ENCODE measurements around the gene AR.
A peak's percentile ranks its signal among the peaks of the same experiment; 100 is the strongest.
"Not testable (repeated sequence)": the region's sequence is repeated elsewhere in the genome, so short reads cannot be mapped to it uniquely, and the experiment has no call there.

Gene AR

DNA sequence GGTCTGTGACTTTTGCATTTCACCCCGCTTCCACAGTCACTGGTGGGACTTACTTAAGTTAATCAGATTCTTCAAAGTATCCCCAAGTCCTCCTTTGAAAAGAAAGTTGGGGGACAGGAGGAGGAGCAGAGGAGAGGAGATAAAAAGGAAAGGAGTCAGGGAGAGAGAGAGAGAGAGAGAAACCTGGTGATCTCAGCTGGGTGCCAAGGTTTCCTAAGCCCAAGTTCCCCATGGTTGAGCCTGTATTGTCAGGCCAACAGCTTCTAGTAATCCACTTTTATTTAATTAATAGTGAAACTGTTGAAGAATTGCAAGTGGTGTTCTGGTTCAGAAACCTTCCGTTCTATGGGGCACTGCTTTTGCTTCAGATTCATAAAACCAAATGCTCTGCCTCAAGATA is 91.6 kb downstream of the AR start:
- DNase-seq (ENCODE audit: low read depth) = no peak

DNA sequence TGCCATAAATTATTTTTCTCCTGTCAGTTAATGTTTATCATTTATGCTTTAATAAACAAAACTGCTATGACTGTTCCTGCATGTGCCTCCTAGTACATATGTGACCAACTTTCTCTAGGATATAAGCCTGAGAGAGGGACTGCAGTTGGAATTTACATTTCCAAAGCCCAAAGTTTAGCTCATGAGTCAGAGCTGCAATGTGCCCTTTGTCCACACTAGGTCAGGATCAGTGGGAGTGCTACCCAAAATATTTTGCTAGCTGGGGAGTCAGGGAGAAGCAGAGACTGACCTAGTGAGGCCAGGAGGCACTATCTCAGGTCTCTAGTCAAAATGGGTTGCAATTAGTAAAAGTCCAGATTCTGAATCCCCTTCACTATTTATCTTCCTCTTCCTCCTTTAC is 92.7 kb downstream of the AR start:
- DNase-seq (ENCODE audit: low read depth) = no peak

DNA sequence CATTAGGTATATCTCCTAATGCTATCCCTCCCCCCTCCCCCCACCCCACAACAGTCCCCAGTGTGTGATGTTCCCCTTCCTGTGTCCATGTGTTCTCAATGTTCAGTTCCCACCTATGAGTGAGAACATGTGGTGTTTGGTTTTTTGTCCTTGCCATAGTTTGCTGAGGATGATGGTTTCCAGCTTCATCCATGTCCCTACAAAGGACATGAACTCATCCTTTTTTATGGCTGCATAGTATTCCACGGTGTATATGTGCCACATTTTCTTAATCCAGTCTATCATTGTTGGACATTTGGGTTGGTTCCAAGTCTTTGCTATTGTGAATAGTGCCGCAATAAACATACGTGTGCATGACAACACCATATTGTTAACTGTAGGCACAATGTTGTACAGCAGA is 93.5 kb downstream of the AR start:
- not testable (repeated sequence) for DNase-seq (ENCODE audit: low read depth)

DNA sequence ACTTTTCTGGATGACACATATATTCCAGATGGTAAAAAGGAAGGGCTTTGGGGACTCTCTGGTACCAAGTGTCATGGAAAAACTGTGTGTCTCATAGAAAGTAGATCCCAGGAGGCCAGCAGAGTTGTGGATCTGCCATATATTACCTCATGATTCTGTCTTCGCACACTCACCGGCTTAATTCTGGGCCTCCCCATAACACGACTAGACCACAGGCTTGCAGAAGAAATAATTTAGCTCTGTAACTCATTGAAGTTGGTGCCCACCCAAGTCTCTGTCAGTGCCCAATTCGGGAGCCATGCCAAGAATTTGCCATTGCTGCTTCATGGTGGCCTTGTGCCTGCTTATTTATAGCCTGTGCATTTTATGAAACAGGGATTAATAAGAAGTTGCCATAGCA is 104.5 kb downstream of the AR start:
- no peak for DNase-seq (ENCODE audit: low read depth)

DNA sequence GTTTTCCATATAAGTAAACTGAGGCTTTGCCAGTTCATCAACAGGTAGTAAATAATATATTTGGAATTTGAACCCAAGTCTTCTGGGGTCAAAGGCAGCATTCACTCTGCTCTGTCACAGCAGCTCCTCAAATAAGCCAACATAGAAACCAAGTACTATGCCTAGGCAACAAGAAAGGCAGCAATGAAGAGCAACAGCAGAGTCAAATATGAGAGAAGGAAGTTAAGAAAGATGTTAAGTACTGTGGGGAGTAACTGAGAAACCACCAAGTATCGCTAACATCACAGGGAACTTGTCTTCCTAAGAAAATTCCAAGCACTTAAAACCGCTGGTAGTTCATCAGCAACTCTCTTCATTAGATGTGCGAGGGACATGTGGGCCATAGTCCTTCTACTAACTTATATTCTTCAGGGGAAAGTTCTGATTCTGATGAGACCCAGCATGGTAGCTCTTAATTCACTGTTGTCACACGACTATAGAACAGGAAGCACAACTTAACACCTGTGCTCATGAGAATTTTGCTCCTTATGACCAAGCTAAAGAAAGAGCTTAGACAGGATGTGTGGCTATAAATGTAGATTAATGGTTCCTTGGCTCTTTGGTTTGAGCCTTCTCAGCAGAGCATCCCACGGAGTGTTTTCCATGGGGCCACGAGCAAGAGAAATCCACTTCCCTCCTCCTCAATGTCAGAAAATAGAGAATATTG is 107.8 kb downstream of the AR start:
- no peak for DNase-seq (ENCODE audit: low read depth)

DNA sequence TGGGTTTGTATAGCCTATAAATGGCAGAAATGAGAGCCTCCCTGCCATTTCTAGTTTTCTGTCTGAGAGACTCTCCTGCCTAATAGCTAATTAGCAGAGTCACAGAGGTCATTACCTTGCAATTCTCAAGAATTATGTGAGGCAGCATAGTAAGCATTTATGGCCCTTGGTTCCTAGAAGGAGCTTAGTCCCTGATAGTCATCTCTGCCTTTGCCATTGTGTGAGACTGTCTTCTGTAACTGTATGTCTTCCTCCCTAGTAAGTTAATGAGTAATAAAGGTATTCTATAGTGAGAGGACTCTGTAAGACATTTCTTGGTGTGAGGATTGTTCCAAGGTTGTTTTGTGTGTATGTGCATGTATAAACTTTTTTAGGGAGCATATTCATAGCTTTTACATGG is 108.7 kb downstream of the AR start:
- no peak for DNase-seq (ENCODE audit: low read depth)

DNA sequence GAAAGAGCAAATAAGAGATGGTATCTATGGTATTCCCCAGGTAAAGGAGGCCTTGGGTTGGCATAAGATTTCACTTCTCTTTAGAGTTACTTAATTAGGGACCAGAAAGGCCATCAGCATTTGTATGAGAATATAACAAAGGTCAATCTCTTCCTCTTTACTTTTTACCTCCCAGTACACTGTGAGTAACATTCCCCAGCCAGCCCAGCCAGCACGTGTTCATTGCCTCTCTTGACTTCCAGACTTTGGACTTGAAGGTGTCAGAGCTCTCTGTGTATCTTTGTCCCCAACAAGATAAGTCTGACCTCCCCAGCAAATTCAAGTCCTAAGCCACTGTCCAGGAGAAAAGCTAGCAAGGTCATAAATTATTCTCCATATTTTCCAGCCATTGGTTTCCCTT is 110.5 kb downstream of the AR start:
- no peak for DNase-seq (ENCODE audit: low read depth)

DNA sequence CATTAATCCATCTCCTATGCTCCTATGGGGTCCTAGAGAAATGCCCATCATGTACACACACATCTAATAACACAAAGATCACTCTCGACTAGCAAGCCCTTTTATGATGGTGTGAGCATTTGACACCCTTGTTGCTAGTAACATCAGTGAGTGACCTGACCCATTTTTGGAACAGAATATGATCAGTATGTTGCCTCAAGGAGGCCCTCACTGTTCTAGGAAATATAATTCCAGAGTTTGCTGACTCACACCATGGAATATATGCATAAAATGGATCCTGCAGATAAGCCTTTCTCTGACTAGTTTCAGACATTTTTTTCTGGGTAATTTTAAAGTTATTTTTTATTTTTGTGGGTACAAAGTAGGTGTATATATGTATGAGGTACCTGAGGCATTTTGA is 121.8 kb downstream of the AR start:
- no peak for DNase-seq (ENCODE audit: low read depth)

DNA sequence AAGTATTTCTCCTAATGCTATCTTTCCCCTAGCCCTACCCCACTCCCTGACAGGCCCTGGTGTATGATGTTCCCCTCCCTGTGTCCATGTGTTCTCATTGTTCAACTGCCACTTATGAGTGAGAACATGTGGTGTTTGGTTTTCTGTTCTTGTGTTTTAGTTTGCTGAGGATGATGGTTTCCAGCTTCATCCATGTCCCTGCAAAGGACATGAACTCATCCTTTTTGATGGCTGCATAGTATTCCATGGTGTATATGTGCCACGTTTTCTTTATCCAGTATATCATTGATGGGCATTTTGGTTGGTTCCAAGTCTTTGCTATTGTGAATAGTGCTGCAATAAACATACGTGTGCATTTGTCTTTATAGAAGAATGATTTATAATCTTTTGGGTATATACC is 126.9 kb downstream of the AR start:
- DNase-seq (ENCODE audit: low read depth) = not testable (repeated sequence)

DNA sequence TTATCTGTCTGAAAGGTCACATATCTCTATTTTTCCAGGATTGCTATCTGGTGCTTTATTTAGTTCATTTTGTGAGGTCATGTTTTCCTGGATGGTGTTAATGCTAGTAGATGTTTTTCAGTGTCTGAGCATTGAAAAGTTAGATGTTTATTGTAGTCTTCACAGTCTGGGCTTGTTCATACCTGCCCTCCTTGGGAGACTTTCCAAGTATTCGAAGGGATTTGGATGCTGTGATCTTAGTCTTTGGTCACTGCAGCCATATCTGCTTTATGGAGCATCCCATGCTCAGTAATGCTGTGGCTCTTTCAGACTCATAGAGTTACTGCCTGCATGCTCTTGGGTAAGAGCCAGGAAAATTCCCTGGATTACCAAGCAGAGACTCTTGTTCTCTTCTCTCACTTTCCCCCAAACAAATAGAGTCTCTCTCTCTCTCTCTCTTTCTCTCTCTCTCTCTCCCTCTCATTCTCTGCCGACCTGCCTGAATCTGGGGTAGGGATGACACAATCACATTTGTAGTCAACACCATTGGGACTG is 130.0 kb downstream of the AR start:
- no peak for DNase-seq (ENCODE audit: low read depth)

DNA sequence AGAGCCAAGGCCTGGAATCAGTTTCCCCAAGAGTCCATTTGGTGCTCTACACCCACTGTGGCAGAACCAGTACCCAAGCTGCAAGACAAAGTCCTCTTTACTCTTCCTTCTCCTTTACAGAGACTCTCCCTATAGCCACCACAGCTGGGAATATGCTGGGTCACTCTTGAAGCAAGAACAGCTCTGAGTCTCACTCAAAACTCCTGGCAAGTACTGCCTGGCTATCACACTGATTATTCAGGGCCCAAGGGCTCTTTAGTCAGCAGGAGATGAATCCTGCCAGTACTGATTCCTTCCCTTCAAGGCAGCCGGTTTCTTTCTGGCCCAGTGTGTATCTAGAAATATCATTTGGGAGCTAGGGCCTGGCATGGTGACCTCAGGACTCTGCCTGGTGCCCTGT is 130.9 kb downstream of the AR start:
- no peak for DNase-seq (ENCODE audit: low read depth)

DNA sequence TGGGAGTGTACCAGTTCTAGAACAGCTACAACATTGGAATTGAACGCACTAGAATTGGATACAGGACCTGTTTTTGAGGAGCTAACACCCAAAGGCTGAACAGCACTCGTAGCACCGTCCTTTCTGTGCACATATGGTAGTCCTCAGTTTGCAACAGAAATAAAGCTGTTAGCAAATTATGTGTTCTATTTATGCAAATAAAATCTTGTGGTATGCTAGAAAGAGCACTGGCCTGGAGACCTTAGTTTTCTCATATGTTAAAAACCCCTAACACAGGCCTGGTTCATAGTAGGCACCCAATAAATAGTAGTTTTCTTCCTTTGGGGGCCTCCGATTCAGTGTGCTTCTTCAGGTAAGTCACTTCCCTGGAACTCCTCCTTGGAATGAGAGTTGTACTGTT is 140.3 kb downstream of the AR start:
- no peak for DNase-seq (ENCODE audit: low read depth)

DNA sequence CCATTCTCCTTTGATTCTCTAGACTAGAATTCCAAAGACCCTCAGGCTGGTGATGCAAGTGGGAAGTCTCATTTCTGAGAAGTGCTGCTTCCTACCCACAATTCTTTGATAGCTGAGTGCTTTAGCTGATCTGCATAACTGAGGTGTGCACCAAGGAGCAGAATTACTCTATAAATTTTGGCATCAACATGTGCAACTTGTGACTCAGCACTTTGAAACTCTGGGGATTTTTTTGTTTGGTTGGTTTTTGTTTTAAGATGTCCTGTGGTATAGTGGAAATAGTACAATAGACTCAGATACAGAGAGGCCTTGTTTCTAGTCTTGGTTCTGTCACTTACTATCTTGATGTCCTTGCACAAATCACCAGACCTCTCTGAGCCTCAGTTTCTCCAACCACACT is 148.4 kb downstream of the AR start:
- DNase-seq (ENCODE audit: low read depth) = peak; percentile 7

DNA sequence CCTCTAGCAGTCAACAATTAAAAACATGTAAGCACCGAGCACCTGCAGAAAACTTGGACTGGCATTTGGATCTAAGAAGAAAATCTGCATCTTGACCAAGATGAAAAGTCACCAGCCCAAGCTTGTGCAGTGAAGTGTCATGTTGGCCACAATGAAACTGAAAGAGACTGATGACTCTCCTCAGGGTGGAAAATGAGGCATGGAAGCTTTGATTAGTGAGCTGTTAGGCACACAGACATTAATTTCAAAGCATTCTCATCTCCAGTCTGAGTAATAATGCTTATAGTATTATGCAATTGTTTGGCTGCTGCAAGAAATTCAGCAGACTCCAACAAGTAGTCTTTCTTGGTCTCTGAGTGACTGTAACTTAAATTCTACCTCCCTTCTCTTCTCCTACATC is 150.1 kb downstream of the AR start:
- DNase-seq (ENCODE audit: low read depth) = peak; percentile 3

DNA sequence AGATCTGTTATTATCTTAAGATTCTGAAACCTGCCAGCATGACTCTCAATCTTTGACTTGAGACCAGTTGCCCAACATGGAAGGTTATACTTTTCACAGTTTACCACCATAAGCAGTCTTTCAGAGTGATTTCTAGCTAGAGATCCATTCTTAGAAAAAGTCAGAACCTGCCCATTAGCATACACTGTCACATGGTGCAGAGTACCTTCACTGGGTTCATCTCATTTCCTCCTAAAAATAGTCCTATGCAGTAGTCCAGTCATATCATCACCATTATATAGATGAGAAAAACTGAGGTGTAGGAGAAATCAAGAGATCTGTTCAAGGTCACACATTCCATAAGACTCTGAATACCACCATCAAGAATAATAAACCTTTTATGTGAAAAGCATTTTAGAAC is 153.6 kb downstream of the AR start:
- no peak for DNase-seq (ENCODE audit: low read depth)

DNA sequence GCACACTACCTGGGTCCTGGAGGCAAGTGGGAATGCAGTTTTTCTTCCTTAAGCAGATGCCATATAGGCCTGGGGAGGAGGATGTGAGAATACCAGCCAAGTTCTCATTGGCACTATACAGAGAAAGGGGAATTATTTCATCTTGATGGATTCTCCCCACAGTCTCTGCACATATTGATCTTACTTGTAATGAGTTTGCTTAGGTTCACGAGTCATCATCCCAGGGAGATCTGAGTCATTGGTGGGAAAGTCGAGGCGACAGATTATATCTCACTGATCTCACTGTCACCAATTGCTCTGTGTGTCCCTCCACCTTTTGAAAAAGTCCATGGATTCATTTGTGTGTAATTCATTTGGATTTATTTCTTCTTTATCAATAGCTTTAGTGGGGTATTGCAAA is 156.8 kb downstream of the AR start:
- DNase-seq (ENCODE audit: low read depth) = no peak

DNA sequence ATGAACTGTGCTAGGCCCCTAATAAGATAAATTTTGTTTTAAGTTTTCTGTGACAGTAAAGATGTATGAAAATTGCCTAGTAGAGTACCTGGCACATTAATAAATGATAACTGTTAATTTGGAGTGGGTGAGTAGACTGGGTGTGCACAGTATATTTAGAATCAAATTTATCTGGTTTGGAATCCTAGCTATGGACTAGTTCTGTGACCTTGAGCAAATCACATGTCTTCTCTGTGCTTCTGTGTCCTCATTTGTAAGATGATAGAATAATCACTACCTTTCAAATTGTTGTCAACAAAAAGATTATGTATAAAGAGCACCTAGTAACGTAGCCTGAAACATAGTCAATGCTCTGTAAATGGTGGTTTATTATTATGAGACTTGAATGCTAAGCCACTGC is 170.2 kb downstream of the AR start:
- no peak for DNase-seq (ENCODE audit: low read depth)

DNA sequence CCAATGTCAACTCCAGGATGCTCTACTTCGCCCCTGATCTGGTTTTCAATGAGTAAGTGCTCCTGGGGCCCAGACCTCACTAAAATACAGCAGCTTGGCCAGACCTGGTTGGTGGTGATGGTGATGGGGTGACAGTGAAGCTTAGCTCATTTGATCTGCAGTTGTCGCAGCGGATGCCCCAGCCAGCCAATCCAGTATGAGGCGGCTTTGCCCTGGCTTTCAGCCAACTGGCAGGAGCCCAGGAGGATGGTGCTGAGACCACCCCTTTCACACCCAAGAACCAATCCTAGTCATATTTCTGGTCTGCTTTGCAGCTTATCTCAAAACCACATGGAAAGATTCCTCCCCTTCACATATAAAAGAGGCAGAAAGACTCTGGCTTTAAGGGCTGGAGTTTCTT is 173.8 kb downstream of the AR start:
- no peak for DNase-seq (ENCODE audit: low read depth)

DNA sequence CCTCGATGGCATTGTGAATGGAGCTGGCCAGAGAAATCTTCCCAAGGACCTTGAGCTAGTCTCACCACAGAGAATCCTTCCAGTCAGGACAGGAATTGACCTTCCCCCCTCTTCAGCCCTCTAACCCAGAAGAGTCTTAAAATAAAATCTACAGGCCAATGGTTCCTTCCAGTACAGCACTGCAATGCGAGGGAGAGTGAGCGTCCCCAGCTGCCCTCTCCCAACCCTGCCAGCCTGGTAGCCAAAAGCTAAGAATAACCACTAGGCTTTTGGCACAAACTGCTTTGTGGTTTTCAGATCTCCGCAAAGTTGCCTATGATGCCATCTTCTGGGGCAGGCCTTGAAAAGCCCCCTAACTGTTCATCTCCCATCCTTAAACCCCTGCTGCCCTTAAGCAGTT is 175.1 kb downstream of the AR start:
- DNase-seq (ENCODE audit: low read depth) = no peak

DNA sequence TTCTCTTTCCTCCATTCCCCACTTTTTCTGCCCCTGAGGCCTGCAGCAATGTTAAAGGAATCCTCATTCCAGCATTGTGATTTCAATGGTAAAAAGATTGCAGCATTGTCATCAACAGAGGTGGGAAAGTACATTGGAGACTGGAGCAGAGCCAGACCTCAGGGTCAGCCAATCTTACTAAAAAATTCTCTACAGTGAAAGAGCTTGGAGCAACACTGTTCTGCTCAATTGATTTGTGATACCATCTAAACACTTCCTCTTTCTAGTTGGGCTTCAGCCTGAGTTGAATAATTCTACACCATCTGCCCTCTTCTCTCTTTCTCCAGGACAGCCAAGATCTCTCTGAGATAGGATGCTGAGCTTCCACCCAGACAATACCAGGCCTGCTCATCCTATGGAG is 176.5 kb downstream of the AR start:
- DNase-seq (ENCODE audit: low read depth) = no peak

DNA sequence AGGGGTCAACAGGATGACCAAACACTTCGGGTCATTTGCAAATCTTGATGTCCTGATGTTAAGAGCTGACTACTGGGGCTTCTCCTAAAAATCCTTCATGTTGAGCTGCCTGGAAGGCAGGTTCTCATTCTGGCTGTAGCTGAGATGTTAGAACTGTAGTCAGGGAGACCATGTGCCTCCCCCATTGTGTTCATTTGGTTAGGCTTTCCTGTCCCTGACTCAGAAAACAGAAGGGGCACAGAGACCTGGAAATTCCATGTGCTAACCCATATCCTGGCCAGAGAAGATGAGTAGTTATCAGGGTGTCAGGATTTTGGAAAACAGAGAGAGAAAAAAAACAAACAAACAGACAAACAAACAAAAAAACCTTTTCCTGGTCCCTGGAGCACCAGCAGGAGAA is 177.5 kb downstream of the AR start:
- no peak for DNase-seq (ENCODE audit: low read depth)

DNA sequence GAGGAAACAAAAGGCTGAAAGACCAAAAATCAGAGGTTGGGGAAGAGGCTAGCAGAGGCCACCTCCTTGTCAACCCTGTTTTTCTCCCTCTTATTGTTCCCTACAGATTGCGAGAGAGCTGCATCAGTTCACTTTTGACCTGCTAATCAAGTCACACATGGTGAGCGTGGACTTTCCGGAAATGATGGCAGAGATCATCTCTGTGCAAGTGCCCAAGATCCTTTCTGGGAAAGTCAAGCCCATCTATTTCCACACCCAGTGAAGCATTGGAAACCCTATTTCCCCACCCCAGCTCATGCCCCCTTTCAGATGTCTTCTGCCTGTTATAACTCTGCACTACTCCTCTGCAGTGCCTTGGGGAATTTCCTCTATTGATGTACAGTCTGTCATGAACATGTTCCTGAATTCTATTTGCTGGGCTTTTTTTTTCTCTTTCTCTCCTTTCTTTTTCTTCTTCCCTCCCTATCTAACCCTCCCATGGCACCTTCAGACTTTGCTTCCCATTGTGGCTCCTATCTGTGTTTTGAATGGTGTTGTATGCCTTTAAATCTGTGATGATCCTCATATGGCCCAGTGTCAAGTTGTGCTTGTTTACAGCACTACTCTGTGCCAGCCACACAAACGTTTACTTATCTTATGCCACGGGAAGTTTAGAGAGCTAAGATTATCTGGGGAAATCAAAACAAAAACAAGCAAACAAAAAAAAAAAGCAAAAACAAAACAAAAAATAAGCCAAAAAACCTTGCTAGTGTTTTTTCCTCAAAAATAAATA is 179.9 kb downstream of the AR start:
- DNase-seq (ENCODE audit: low read depth) = no peak

DNA sequence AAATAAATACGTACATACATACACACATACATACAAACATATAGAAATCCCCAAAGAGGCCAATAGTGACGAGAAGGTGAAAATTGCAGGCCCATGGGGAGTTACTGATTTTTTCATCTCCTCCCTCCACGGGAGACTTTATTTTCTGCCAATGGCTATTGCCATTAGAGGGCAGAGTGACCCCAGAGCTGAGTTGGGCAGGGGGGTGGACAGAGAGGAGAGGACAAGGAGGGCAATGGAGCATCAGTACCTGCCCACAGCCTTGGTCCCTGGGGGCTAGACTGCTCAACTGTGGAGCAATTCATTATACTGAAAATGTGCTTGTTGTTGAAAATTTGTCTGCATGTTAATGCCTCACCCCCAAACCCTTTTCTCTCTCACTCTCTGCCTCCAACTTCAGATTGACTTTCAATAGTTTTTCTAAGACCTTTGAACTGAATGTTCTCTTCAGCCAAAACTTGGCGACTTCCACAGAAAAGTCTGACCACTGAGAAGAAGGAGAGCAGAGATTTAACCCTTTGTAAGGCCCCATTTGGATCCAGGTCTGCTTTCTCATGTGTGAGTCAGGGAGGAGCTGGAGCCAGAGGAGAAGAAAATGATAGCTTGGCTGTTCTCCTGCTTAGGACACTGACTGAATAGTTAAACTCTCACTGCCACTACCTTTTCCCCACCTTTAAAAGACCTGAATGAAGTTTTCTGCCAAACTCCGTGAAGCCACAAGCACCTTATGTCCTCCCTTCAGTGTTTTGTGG is 180.7 kb downstream of the AR start:
- DNase-seq (ENCODE audit: low read depth) = no peak

Measured in stromal cell of bone marrow (primary cell).